GM19455 (cell line): ENCODE results near the gene TBC1D3.
"Not testable (repeated sequence)": the region's sequence is repeated elsewhere in the genome, so short reads cannot be mapped to it uniquely, and the experiment has no call there.

Experiments
- ATAC-seq: cut with Tn5 transposase; IDR thresholded peaks from one replicate; pipeline ENCODE4 v1.9.1; 2021; ENCODE audit not compliant: unreplicated experiment

TBC1D3 gene

GRCh38 chr17:38192455-38192854 lies at the start of gene TBC1D3:
TSS of gene TBC1D3 (minus strand) at chr17:38192555. CDS start at chr17:38191029, 1,526 bp downstream.
- ATAC-seq = not testable (repeated sequence)

GRCh38 chr17:38232790-38233189 lies 40.4 kb upstream of the TBC1D3 start:
- ATAC-seq = not testable (repeated sequence)

GRCh38 chr17:38225844-38226495 lies 33.6 kb upstream of the TBC1D3 start:
- ATAC-seq = not testable (repeated sequence)

- not testable (repeated sequence) for ATAC-seq
These were observed 28.5 kb upstream of the TBC1D3 start for GRCh38 chr17:38220867-38221266.

- ATAC-seq = not testable (repeated sequence)
These were observed 7.9 kb upstream of the TBC1D3 start for GRCh38 chr17:38200271-38200670.

GRCh38 chr17:38134860-38135259 lies 57.5 kb downstream of the TBC1D3 start:
- not testable (repeated sequence) for ATAC-seq
